Measurements from ENCODE around the gene BRPF1.

The BRPF1 gene

GRCh38 chr3:9779721-9780457, 48.4 kb downstream of the BRPF1 start:
- Histone ChIP-seq H3K27ac (ENCODE audit: low read depth, low read length) (no peak overlapping the region), H3K14ac (ENCODE audit: low read length) (no peak overlapping the region), H3K4ac (ENCODE audit: low read depth, low read length) (no peak overlapping the region), H2AFZ (ENCODE audit: insufficient read depth, low read length, poor library complexity) (no peak overlapping the region), H2AK5ac (ENCODE audit: low read length) (no peak overlapping the region), H3K18ac (ENCODE audit: low read length) (no peak overlapping the region), H3K4me1 (ENCODE audit: control insufficient read depth in 1 of 2, insufficient read depth in 2 of 2, low read length in 2 of 2) (no peaks in the 10 kb centered on the region), H3K79me2 (ENCODE audit: control insufficient read depth, insufficient read depth, low read length, poor library complexity) (no peaks in the 10 kb centered on the region), H3K4me2 (ENCODE audit: low read length) (no peak overlapping the region), H4K8ac (ENCODE audit: low read depth, low read length) (no peak overlapping the region), H3K23ac (ENCODE audit: low read length) (no peak overlapping the region), H3K36me3 (ENCODE audit: control insufficient read depth in 1 of 2, insufficient read depth in 2 of 2, low read length in 2 of 2) (peaks cover 25 to 35% of the 10 kb centered on the region in 2 experiments), H2BK120ac (ENCODE audit: insufficient read depth, low read length, poor library complexity) (no peak overlapping the region), H3K4me3 (ENCODE audit: low read depth, low read length) (no peak overlapping the region), H2BK12ac (ENCODE audit: low read length) (no peak overlapping the region), H3K9ac (ENCODE audit: low read length) (no peak overlapping the region), H3K9me3 (ENCODE audit: insufficient read depth, low read depth, low read length) (no peaks in the 10 kb centered on the region), H4K12ac (ENCODE audit: low read depth, low read length) (no peak overlapping the region), H4K91ac (ENCODE audit: low read depth, low read length) (no peak overlapping the region), H2BK5ac (ENCODE audit: low read depth, low read length, poor library complexity) (no peak overlapping the region), H3K27me3 (ENCODE audit: insufficient read depth, low read length) (no peaks in the 10 kb centered on the region), H3K79me1 (ENCODE audit: low read length) (no peaks in the 10 kb centered on the region)
- DNase-seq, result no peak
- no CpG with 5 or more reads among the region's 8 CpGs for WGBS (ENCODE audit: extremely low coverage, insufficient coverage, insufficient read length)

- Histone ChIP-seq H3K79me2 (ENCODE audit: control insufficient read depth, insufficient read depth, low read length, poor library complexity) (no peaks in the 10 kb centered on the region), H4K8ac (ENCODE audit: low read depth, low read length) (no peak overlapping the region), H3K36me3 (ENCODE audit: control insufficient read depth in 1 of 2, insufficient read depth in 2 of 2, low read length in 2 of 2) (peaks cover 28 to 39% of the 10 kb centered on the region in 2 experiments), H3K27me3 (ENCODE audit: insufficient read depth, low read length) (no peaks in the 10 kb centered on the region), H3K9ac (ENCODE audit: low read length) (no peak overlapping the region), H2AK5ac (ENCODE audit: low read length) (no peak overlapping the region), H3K18ac (ENCODE audit: low read length) (no peak overlapping the region), H4K12ac (ENCODE audit: low read depth, low read length) (no peak overlapping the region), H3K23ac (ENCODE audit: low read length) (no peak overlapping the region), H2BK12ac (ENCODE audit: low read length) (no peak overlapping the region), H4K91ac (ENCODE audit: low read depth, low read length) (no peak overlapping the region), H3K79me1 (ENCODE audit: low read length) (no peaks in the 10 kb centered on the region), H2BK5ac (ENCODE audit: low read depth, low read length, poor library complexity) (no peak overlapping the region), H3K14ac (ENCODE audit: low read length) (no peak overlapping the region), H3K4me3 (ENCODE audit: low read depth, low read length) (no peak overlapping the region), H3K4me1 (ENCODE audit: control insufficient read depth in 1 of 2, insufficient read depth in 2 of 2, low read length in 2 of 2) (no peaks in the 10 kb centered on the region), H2AFZ (ENCODE audit: insufficient read depth, low read length, poor library complexity) (no peak overlapping the region), H3K4ac (ENCODE audit: low read depth, low read length) (no peak overlapping the region), H3K9me3 (ENCODE audit: insufficient read depth, low read depth, low read length) (no peaks in the 10 kb centered on the region), H2BK120ac (ENCODE audit: insufficient read depth, low read length, poor library complexity) (no peak overlapping the region), H3K27ac (ENCODE audit: low read depth, low read length) (no peak overlapping the region), H3K4me2 (ENCODE audit: low read length) (no peak overlapping the region)
- no peak for DNase-seq
- WGBS (ENCODE audit: extremely low coverage, insufficient coverage, insufficient read length), result no CpG with 5 or more reads among the region's 10 CpGs
Measured at GRCh38 chr3:9780458-9780812, 48.9 kb downstream of the BRPF1 start.

- no peak overlapping the region for H2BK5ac ChIP-seq (ENCODE audit: low read depth, low read length, poor library complexity)
- H3K9ac ChIP-seq (ENCODE audit: low read length), result no peak overlapping the region
- no peak overlapping the region for H2AK5ac ChIP-seq (ENCODE audit: low read length)
- H3K4ac ChIP-seq (ENCODE audit: low read depth, low read length), result no peak overlapping the region
- H3K79me1 ChIP-seq (ENCODE audit: low read length), result no peaks in the 10 kb centered on the region
- DNase-seq, result no peak
- H3K4me1 ChIP-seq (ENCODE audit: control insufficient read depth in 1 of 2, insufficient read depth in 2 of 2, low read length in 2 of 2), result no peaks in the 10 kb centered on the region
- H3K9me3 ChIP-seq (ENCODE audit: insufficient read depth, low read depth, low read length), result no peaks in the 10 kb centered on the region
- no peak overlapping the region for H4K12ac ChIP-seq (ENCODE audit: low read depth, low read length)
- H3K23ac ChIP-seq (ENCODE audit: low read length), result no peak overlapping the region
- no peak overlapping the region for H2AFZ ChIP-seq (ENCODE audit: insufficient read depth, low read length, poor library complexity)
- no peak overlapping the region for H3K4me2 ChIP-seq (ENCODE audit: low read length)
- no peak overlapping the region for H4K91ac ChIP-seq (ENCODE audit: low read depth, low read length)
- no peak overlapping the region for H3K4me3 ChIP-seq (ENCODE audit: low read depth, low read length)
- H3K18ac ChIP-seq (ENCODE audit: low read length), result no peak overlapping the region
- H3K27ac ChIP-seq (ENCODE audit: low read depth, low read length), result no peak overlapping the region
- no peak overlapping the region for H4K8ac ChIP-seq (ENCODE audit: low read depth, low read length)
- H3K79me2 ChIP-seq (ENCODE audit: control insufficient read depth, insufficient read depth, low read length, poor library complexity), result no peaks in the 10 kb centered on the region
- no peak overlapping the region for H2BK12ac ChIP-seq (ENCODE audit: low read length)
- H2BK120ac ChIP-seq (ENCODE audit: insufficient read depth, low read length, poor library complexity), result no peak overlapping the region
- no peaks in the 10 kb centered on the region for H3K27me3 ChIP-seq (ENCODE audit: insufficient read depth, low read length)
- WGBS (ENCODE audit: extremely low coverage, insufficient coverage, insufficient read length), result no CpG with 5 or more reads among the region's 4 CpGs
- no peak overlapping the region for H3K14ac ChIP-seq (ENCODE audit: low read length)
- H3K36me3 ChIP-seq (ENCODE audit: control insufficient read depth in 1 of 2, insufficient read depth in 2 of 2, low read length in 2 of 2), result peaks cover 28 to 41% of the 10 kb centered on the region in 2 experiments
Measured at GRCh38 chr3:9780910-9781309, 49.4 kb downstream of the BRPF1 start.

GRCh38 chr3:9781551-9781950, 50.0 kb downstream of the BRPF1 start:
- no peak overlapping the region for H3K27ac ChIP-seq (ENCODE audit: low read depth, low read length)
- no peak overlapping the region for H3K9ac ChIP-seq (ENCODE audit: low read length)
- H3K23ac ChIP-seq (ENCODE audit: low read length), result no peak overlapping the region
- H3K4me3 ChIP-seq (ENCODE audit: low read depth, low read length), result no peak overlapping the region
- H2AK5ac ChIP-seq (ENCODE audit: low read length), result no peak overlapping the region
- H2BK12ac ChIP-seq (ENCODE audit: low read length), result no peak overlapping the region
- H3K27me3 ChIP-seq (ENCODE audit: insufficient read depth, low read length), result no peaks in the 10 kb centered on the region
- H2BK5ac ChIP-seq (ENCODE audit: low read depth, low read length, poor library complexity), result no peak overlapping the region
- H3K4ac ChIP-seq (ENCODE audit: low read depth, low read length), result no peak overlapping the region
- H3K14ac ChIP-seq (ENCODE audit: low read length), result no peak overlapping the region
- no peak overlapping the region for H3K18ac ChIP-seq (ENCODE audit: low read length)
- no CpG with 5 or more reads among the region's 1 CpG for WGBS (ENCODE audit: extremely low coverage, insufficient coverage, insufficient read length)
- H4K91ac ChIP-seq (ENCODE audit: low read depth, low read length), result no peak overlapping the region
- H3K79me1 ChIP-seq (ENCODE audit: low read length), result no peaks in the 10 kb centered on the region
- no peaks in the 10 kb centered on the region for H3K4me1 ChIP-seq (ENCODE audit: control insufficient read depth in 1 of 2, insufficient read depth in 2 of 2, low read length in 2 of 2)
- no peaks in the 10 kb centered on the region for H3K9me3 ChIP-seq (ENCODE audit: insufficient read depth, low read depth, low read length)
- no peak for DNase-seq
- peaks cover 30 to 46% of the 10 kb centered on the region in 2 experiments for H3K36me3 ChIP-seq (ENCODE audit: control insufficient read depth in 1 of 2, insufficient read depth in 2 of 2, low read length in 2 of 2)
- H3K79me2 ChIP-seq (ENCODE audit: control insufficient read depth, insufficient read depth, low read length, poor library complexity), result no peaks in the 10 kb centered on the region
- H4K8ac ChIP-seq (ENCODE audit: low read depth, low read length), result no peak overlapping the region
- no peak overlapping the region for H2BK120ac ChIP-seq (ENCODE audit: insufficient read depth, low read length, poor library complexity)
- no peak overlapping the region for H3K4me2 ChIP-seq (ENCODE audit: low read length)
- no peak overlapping the region for H2AFZ ChIP-seq (ENCODE audit: insufficient read depth, low read length, poor library complexity)
- no peak overlapping the region for H4K12ac ChIP-seq (ENCODE audit: low read depth, low read length)

Data from trophoblast cell (in vitro differentiated cells and primary cell).